Measurements from ENCODE around the gene MAP4.

DNA sequence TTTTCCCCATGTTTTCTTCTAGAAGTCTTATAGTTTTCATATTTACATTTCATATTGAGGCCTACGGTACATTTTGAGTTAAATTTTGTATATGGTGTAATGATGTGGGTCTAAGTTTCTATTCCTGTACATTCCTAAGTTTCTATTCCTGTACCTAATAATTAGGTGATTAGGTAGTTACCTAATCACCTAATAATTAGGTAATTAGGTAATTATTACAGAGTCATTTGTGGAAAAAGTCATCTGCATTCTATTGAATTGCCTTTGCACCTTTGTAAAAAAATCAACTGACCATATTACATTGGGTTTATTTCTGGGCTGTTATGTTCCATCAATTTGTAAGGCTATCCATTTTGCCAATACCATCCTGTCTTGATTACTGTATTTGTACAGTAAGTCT lies 37.1 kb downstream of the MAP4 start:
- TF ChIP-seq, protein P1, sequence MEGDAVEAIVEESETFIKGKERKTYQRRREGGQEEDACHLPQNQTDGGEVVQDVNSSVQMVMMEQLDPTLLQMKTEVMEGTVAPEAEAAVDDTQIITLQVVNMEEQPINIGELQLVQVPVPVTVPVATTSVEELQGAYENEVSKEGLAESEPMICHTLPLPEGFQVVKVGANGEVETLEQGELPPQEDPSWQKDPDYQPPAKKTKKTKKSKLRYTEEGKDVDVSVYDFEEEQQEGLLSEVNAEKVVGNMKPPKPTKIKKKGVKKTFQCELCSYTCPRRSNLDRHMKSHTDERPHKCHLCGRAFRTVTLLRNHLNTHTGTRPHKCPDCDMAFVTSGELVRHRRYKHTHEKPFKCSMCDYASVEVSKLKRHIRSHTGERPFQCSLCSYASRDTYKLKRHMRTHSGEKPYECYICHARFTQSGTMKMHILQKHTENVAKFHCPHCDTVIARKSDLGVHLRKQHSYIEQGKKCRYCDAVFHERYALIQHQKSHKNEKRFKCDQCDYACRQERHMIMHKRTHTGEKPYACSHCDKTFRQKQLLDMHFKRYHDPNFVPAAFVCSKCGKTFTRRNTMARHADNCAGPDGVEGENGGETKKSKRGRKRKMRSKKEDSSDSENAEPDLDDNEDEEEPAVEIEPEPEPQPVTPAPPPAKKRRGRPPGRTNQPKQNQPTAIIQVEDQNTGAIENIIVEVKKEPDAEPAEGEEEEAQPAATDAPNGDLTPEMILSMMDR (IDR thresholded peaks at IDR 0.05), result no peak
- TF ChIP-seq POLR2A (IDR thresholded peaks at IDR 0.05), result no peak
- no peak for TF ChIP-seq EP300 (IDR thresholded peaks at IDR 0.05)

Measured in gastroesophageal sphincter (tissue), 3 donors.